Gastrocnemius medialis (tissue), 4 donors: Measurements from ENCODE around the gene CYLD. TPM values are rescaled to one million over a fixed set of nuclear protein-coding genes. Genes with fewer than 3 reads are reported as not detected.

Experiments
- ATAC-seq, 2 donors: fragments of 150-250 bp; one replicate each; pipeline ENCODE4 v1.9.1; 2016
- DNase-seq, 2 donors: peaks; one replicate each; pipeline ENCODE4 v3.0.0-alpha.2; 2019
- H3K27ac ChIP-seq, 4 donors: fragments of 200-600 bp; sonication (generic); 1 replicate in 1 of 4; 2 replicates in 3 of 4; pipeline ENCODE4 v1.5.1; 2016 to 2018; ENCODE audit warnings: mild to moderate bottlenecking in 2 of 4, moderate library complexity in 1 of 4
- H3K27me3 ChIP-seq, 3 donors: fragments of 200-600 bp; sonication (generic) in 2 of 3; 1 replicate in 1 of 3; 2 replicates in 2 of 3; pipeline versions ENCODE4 v1.5.1 to v1.6.0; 2016 to 2019; ENCODE audit warnings: mild to moderate bottlenecking in 1 of 3, moderate library complexity in 1 of 3
- H3K36me3 ChIP-seq, 2 donors: fragments of 200-600 bp; sonication (generic) in 1 of 2; one replicate each; pipeline ENCODE4 v1.5.1; 2017 to 2018
- H3K4me1 ChIP-seq, 2 donors: fragments of 200-600 bp; sonication (generic) in 1 of 2; one replicate each; pipeline ENCODE4 v1.5.1; 2016 to 2017; ENCODE audit warnings: mild to moderate bottlenecking in 2 of 2
- H3K4me3 ChIP-seq, 4 donors: fragments of 200-600 bp; sonication (generic) in 3 of 4; 1 replicate in 1 of 4; 2 replicates in 3 of 4; pipeline ENCODE4 v1.5.1; 2016 to 2019; ENCODE audit warnings: mild to moderate bottlenecking in 2 of 4
- H3K9me3 ChIP-seq, 3 donors: fragments of 200-600 bp; sonication (generic) in 2 of 3; 1 replicate in 1 of 3; 2 replicates in 2 of 3; pipeline ENCODE4 v1.5.1; 2016 to 2019
- POLR2A ChIP-seq, 2 donors: fragments of 450-650 bp; IDR thresholded peaks; one replicate each; pipeline ENCODE4 v1.6.1; 2017; ENCODE audit warnings: antibody characterized with exemption in 2 of 2, mild to moderate bottlenecking in 2 of 2, moderate library complexity in 2 of 2
- in situ Hi-C, 4 donors: fragments of 200-750 bp; cut with MboI; loops; one replicate each; pipeline versions ENCODE4 v1.15.0 to v1.8.0; 2017; ENCODE audit warnings: low sequenced_read_pairs in 4 of 4
- intact Hi-C: fragments of 100-400 bp; cut with DNase I; formaldehyde crosslinking; loops from one replicate; pipeline ENCODE4 v1.15.1; 2023; ENCODE audit warnings: low total_unique reads
- total RNA-seq, 4 donors: library from RNA; depleted of rRNA; stranded (reverse); fragments of >200 nt; gene quantifications; one replicate each; pipeline versions ENCODE4 v1.1.0 to v1.2.3, GENCODE V29; 2016
- TF ChIP-seq, protein P1 (sequence below), 5 experiments: fragments of 450-650 bp in 3 of 5; fragments of 200-600 bp in 2 of 5; sonication (generic) in 2 of 5; IDR thresholded peaks in 4 of 5; conservative IDR thresholded peaks in 1 of 5; 1 replicate in 4 of 5; 2 replicates in 1 of 5; pipeline ENCODE4 v1.5.1; 2016 to 2019; ENCODE audit warnings: antibody characterized with exemption in 5 of 5, mild to moderate bottlenecking in 3 of 5, moderate library complexity in 3 of 5

Gene CYLD
- total RNA-seq, 4 donors from 2014 or later, result 49.2 to 177 (median 135) TPM

DNA sequence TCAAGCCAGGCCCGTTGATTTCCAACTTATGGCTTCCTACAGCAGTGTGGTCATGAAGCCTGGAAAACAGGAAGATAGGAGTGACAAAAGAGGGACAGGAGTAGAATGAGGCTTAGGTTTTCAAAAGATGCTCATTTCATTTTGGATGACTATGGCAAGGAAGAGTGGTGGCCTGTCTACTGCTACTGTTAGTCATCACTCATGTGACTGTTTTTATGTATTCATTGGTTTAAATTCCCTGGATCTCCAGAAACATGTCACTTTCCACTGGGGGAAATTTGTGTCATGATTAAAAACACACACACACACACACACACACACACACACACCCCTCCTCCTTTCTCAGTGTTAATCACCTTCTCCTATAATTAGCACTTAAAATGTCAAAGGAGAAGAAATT is 1.1 kb upstream of the CYLD start:
- Histone ChIP-seq H3K4me3 (peak overlapping the region in 3 of 4 donors; percentile 56 to 98 (median 59)), H3K27ac (peak overlapping the region in 3 of 4 donors; percentile 80 to 99 (median 85)), H3K36me3 (peaks cover 0 to 3% of the 10 kb centered on the region in 2 donors), H3K9me3 (no peaks in the 10 kb centered on the region), H3K27me3 (no peaks in the 10 kb centered on the region), H3K4me1 (peaks cover 17 to 31% of the 10 kb centered on the region in 2 donors)
- in situ Hi-C loops (no loop called here), intact Hi-C loops (loop anchor here (2.0 to 10.0 kb wide), 5 partner anchors 42 to 713 kb away; partner anchors contain the start of genes CNEP1R1, HEATR3 and NKD1)
- TF ChIP-seq, protein P1, sequence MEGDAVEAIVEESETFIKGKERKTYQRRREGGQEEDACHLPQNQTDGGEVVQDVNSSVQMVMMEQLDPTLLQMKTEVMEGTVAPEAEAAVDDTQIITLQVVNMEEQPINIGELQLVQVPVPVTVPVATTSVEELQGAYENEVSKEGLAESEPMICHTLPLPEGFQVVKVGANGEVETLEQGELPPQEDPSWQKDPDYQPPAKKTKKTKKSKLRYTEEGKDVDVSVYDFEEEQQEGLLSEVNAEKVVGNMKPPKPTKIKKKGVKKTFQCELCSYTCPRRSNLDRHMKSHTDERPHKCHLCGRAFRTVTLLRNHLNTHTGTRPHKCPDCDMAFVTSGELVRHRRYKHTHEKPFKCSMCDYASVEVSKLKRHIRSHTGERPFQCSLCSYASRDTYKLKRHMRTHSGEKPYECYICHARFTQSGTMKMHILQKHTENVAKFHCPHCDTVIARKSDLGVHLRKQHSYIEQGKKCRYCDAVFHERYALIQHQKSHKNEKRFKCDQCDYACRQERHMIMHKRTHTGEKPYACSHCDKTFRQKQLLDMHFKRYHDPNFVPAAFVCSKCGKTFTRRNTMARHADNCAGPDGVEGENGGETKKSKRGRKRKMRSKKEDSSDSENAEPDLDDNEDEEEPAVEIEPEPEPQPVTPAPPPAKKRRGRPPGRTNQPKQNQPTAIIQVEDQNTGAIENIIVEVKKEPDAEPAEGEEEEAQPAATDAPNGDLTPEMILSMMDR (IDR thresholded peaks at IDR 0.05 in 4 of 5, conservative IDR thresholded peaks at IDR 0.05 in 1 of 5), result no peak
- TF ChIP-seq POLR2A (IDR thresholded peaks at IDR 0.05), result no peak
- DNase-seq (no peak), ATAC-seq (no peak)

DNA sequence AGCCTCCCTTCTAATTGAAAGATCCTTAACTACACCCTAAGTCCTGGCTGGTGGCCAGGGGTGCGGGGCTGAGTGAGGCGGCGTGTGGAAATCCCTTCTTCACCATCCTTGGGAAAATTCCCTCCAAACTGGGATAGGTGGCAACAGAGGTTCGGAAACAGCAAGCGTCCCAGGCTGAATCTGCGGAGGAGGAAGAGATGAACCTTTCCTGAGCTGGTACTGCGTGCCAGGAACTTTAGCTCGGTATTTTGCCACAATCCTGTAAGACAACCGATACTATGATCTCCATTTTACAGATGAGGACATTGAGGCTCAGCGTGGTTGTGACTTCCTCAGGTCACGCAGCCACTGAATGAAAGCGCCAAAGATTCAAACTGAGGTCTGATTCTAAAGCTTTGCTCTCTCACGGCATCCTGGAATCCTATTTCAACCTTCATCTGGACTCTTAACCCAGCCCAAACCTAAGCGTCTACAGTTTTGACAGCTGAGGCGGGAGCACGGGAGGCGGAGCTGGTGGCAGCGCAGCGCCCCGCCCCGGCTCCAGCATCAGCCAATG is 583 bp upstream of the CYLD start:
- intact Hi-C loops, result loop anchor here (2.0 to 10.0 kb wide), 5 partner anchors 43 to 714 kb away; partner anchors contain the start of genes CNEP1R1, HEATR3 and NKD1
- peak in 1 of 2 donors; percentile 13 for ATAC-seq
- in situ Hi-C loops, result no loop called here
- Histone ChIP-seq H3K9me3 (no peaks in the 10 kb centered on the region), H3K4me3 (peak overlapping the region; percentile 54 to 98 (median 58)), H3K27me3 (no peaks in the 10 kb centered on the region), H3K36me3 (peaks cover 0 to 6% of the 10 kb centered on the region in 2 donors), H3K27ac (peak overlapping the region; percentile 80 to 99 (median 86)), H3K4me1 (peaks cover 22 to 37% of the 10 kb centered on the region in 2 donors)
- DNase-seq, result no peak
- no peak for TF ChIP-seq POLR2A (IDR thresholded peaks at IDR 0.05)
- TF ChIP-seq, protein P1 (IDR thresholded peaks at IDR 0.05 in 4 of 5, conservative IDR thresholded peaks at IDR 0.05 in 1 of 5), result no peak

DNA sequence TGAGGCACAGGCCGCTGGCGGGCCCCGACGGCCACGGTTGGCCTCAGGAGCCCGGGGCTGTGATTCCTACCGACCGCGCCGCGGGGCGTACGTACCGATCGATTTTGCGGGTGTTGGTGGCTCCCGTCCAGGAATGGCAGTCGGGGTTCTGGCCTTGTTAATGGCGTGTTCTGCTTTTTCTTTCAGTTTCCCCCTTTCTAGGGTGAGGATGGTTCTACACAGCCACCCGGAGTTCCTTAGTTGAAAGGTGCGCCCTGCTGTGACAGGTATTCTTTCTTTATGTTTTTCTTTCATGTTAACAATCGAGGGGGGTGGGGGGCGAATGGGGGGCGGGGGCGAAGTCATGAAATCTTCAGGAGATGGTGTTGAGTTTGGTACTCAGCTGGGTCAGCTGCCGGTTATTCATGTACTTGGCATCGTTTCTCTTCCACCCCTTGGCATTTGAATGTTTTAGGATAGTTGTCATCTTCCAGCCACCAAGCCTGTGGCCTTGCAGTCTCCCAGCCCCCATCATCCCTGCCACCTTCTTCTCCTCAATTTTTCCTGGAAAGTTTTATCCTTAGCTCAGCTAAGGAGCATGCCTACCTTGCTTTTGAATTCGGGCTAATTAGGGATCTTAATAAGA is 802 bp downstream of the CYLD start:
- H3K36me3 ChIP-seq, result peaks cover 0 to 6% of the 10 kb centered on the region in 2 donors
- H3K9me3 ChIP-seq, result no peaks in the 10 kb centered on the region
- no peak for TF ChIP-seq POLR2A (IDR thresholded peaks at IDR 0.05)
- TF ChIP-seq, protein P1 (IDR thresholded peaks at IDR 0.05 in 4 of 5, conservative IDR thresholded peaks at IDR 0.05 in 1 of 5), result no peak
- peak overlapping the region; percentile 85 to 99 (median 93) for H3K27ac ChIP-seq
- in situ Hi-C loops (no loop called here), intact Hi-C loops (loop anchor here (2.0 to 10.0 kb wide), 5 partner anchors 74 to 715 kb away; partner anchors contain the start of genes BRD7, CNEP1R1, HEATR3 and NKD1)
- no peaks in the 10 kb centered on the region for H3K27me3 ChIP-seq
- H3K4me1 ChIP-seq, result peaks cover 36 to 47% of the 10 kb centered on the region in 2 donors
- DNase-seq (peak; percentile 34 to 43), ATAC-seq (peak; percentile 18 to 53)
- H3K4me3 ChIP-seq, result peak overlapping the region; percentile 61 to 98 (median 90)

DNA sequence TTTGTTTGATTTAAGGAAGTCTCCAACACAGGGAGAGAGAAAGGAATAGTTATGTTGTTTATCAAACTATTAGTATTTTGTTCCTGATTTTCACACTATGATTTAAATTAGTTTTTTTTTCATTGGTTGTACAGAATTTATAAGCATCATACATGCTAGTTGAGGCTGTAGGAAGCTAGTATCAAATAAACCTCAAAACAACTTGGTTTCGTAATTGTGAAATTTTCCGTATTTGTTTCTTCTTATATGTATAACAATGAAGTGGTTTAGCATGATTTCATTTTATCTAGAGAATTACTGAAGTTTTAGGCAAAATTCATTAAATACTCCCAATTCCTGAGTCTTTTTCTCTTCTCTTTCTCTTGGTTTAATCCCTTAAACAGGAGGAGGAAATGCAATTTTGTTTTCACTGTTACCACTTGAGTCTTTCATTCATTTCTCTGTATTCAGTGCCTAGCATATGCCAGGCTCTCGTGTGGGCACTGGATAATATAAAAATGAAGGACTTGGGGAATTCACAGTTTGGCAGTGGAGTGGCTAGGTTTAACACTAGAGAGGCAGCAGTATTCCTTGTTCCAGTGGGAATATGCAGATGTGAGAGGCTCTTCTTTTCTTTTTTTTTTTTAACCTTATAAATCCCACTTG is 1.8 kb downstream of the CYLD start:
- Histone ChIP-seq H3K36me3 (peaks cover 0 to 6% of the 10 kb centered on the region in 2 donors), H3K4me1 (peaks cover 43 to 54% of the 10 kb centered on the region in 2 donors), H3K27me3 (no peaks in the 10 kb centered on the region), H3K4me3 (peak overlapping the region in 2 of 4 donors; percentile 93 to 98), H3K9me3 (no peaks in the 10 kb centered on the region), H3K27ac (peak overlapping the region; percentile 85 to 99 (median 93))
- intact Hi-C loops (loop anchor here (2.0 to 10.0 kb wide), 5 partner anchors 75 to 716 kb away; partner anchors contain the start of genes BRD7, CNEP1R1, HEATR3 and NKD1), in situ Hi-C loops (no loop called here)
- DNase-seq, result no peak
- no peak for ATAC-seq
- TF ChIP-seq, protein P1 (IDR thresholded peaks at IDR 0.05 in 4 of 5, conservative IDR thresholded peaks at IDR 0.05 in 1 of 5), result no peak
- TF ChIP-seq POLR2A (IDR thresholded peaks at IDR 0.05), result no peak
